HepG2 (cell line): ENCODE measurements around the gene AHNAK. TPM values are rescaled to one million over a fixed set of nuclear protein-coding genes. Genes with fewer than 3 reads are reported as not detected.
A peak's percentile ranks its signal among the peaks of the same experiment; 100 is the strongest.

Experiments
- CBX1 ChIP-seq: IDR thresholded peaks from one replicate; pipeline ENCODE4 v1.6.1; 2016; ENCODE audit warnings: antibody characterized with exemption, low read depth
- CREB3 ChIP-seq: sonication (generic); formaldehyde crosslinking; IDR thresholded peaks from 2 replicates; pipeline ENCODE4 v1.5.0; 2020; ENCODE audit warnings: missing genetic modification reagents
- CREM ChIP-seq, 2 experiments: sonication (generic) in 1 of 2; formaldehyde crosslinking in 1 of 2; IDR thresholded peaks; 2 replicates each; pipeline versions ENCODE4 v1.4.0 to v1.6.1; 2016 to 2020; ENCODE audit warnings: antibody characterized with exemption in 1 of 2, mild to moderate bottlenecking in 1 of 2, missing genetic modification reagents in 1 of 2
- ELF3 ChIP-seq: IDR thresholded peaks from 2 replicates; pipeline ENCODE4 v1.6.1; 2016; ENCODE audit warnings: missing genetic modification reagents, missing compliant biosample characterization
- FOSL1 ChIP-seq: sonication (generic); formaldehyde crosslinking; IDR thresholded peaks from 2 replicates; pipeline ENCODE4 v1.9.0; 2021; ENCODE audit warnings: missing genetic modification reagents, borderline replicate concordance
- GABPB1 ChIP-seq: IDR thresholded peaks from 2 replicates; pipeline ENCODE4 v1.6.1; 2016; ENCODE audit warnings: mild to moderate bottlenecking, missing genetic modification reagents, moderate library complexity, missing compliant biosample characterization
- HNF4A ChIP-seq: sonication (generic); formaldehyde crosslinking; IDR thresholded peaks from 2 replicates; pipeline ENCODE4 v1.4.0; 2020; ENCODE audit warnings: missing genetic modification reagents
- LRRFIP1 ChIP-seq: sonication (generic); formaldehyde crosslinking; conservative IDR thresholded peaks from 2 replicates; pipeline ENCODE4 v1.4.0; 2020; ENCODE audit warnings: missing genetic modification reagents
- MXD4 ChIP-seq: IDR thresholded peaks from 2 replicates; pipeline ENCODE4 v1.6.1; 2016; ENCODE audit warnings: mild to moderate bottlenecking, missing biosample characterization, missing genetic modification reagents
- MXI1 ChIP-seq: IDR thresholded peaks from 3 replicates; pipeline ENCODE4 v1.6.1; 2012; ENCODE audit warnings: low read depth, low read length, inconsistent platforms, borderline replicate concordance
- SMAD3 ChIP-seq: sonication (generic); formaldehyde crosslinking; IDR thresholded peaks from 2 replicates; pipeline ENCODE4 v1.4.0; 2020; ENCODE audit warnings: missing genetic modification reagents
- SOX6 ChIP-seq, 2 experiments: fragments of 450-650 bp in 1 of 2; sonication (generic) in 1 of 2; formaldehyde crosslinking in 1 of 2; IDR thresholded peaks; 2 replicates each; pipeline versions ENCODE4 v1.4.0 to v1.6.1; 2017 to 2020; ENCODE audit warnings: antibody characterized with exemption in 1 of 2, mild to moderate bottlenecking in 1 of 2, missing genetic modification reagents in 1 of 2
- ZFY ChIP-seq: sonication (generic); formaldehyde crosslinking; IDR thresholded peaks from 2 replicates; pipeline ENCODE4 v1.4.0; 2020; ENCODE audit warnings: missing genetic modification reagents
- ZNF331 ChIP-seq: sonication (generic); formaldehyde crosslinking; IDR thresholded peaks from 2 replicates; pipeline ENCODE4 v1.4.0; 2020; ENCODE audit warnings: missing genetic modification reagents
- ZNF460 ChIP-seq: sonication (generic); formaldehyde crosslinking; IDR thresholded peaks from 2 replicates; pipeline ENCODE4 v1.5.1; 2020; ENCODE audit warnings: missing genetic modification reagents, mild to moderate bottlenecking, borderline replicate concordance
- ZNF547 ChIP-seq: sonication (generic); formaldehyde crosslinking; IDR thresholded peaks from 2 replicates; pipeline ENCODE4 v1.5.1; 2020; ENCODE audit warnings: mild to moderate bottlenecking, missing genetic modification reagents
- polyA plus RNA-seq, 8 experiments: library from polyadenylated mRNA; depleted of rRNA in 3 of 8; stranded (reverse) in 7 of 8; unstranded in 1 of 8; fragments of >200 nt; fragmentation: Illumina TruSeq in 4 of 8; extraction: Trizol in 4 of 8; gene quantifications; 2 replicates each; pipeline versions ENCODE4 v1.2.1 to v1.2.3, GENCODE V29; 2011 to 2016; ENCODE audit warnings: low read depth in 4 of 8, missing spikeins in 1 of 8, mixed read lengths in 1 of 8; ENCODE audit not compliant: insufficient read depth in 1 of 8
- total RNA-seq, 5 experiments: library from RNA; depleted of rRNA; stranded (reverse); fragments of >200 nt; fragmentation: Illumina TruSeq; extraction: Trizol; gene quantifications; 2 replicates each; pipeline ENCODE4 v1.2.3, GENCODE V29; 2016; ENCODE audit warnings: low read depth in 1 of 5
- TF ChIP-seq, protein P1 (sequence below): sonication (generic); formaldehyde crosslinking; IDR thresholded peaks from 2 replicates; pipeline ENCODE4 v1.4.0; 2020; ENCODE audit warnings: missing genetic modification reagents, borderline replicate concordance
- TF ChIP-seq, protein P2 (sequence below): IDR thresholded peaks from 2 replicates; pipeline ENCODE4 v1.6.1; 2018; ENCODE audit warnings: missing genetic modification reagents, mild to moderate bottlenecking, missing compliant biosample characterization
- TF ChIP-seq, protein P3 (sequence below): sonication (generic); formaldehyde crosslinking; IDR thresholded peaks from 2 replicates; pipeline ENCODE4 v1.9.0; 2022; ENCODE audit warnings: low read depth, missing genetic modification reagents

AHNAK gene
- total and polyA plus RNA-seq, 2 of the 13 experiments (the other 11 are each of a cell fraction or from before 2014, with no cell fraction given) = 23.4 to 25.0 TPM

- TF ChIP-seq LRRFIP1 (CRISPR knock-in tag) = no peak
- peak; percentile 55; the same call in 1 of the 2 replicates for TF ChIP-seq ZNF547 (CRISPR knock-in tag)
- TF ChIP-seq CBX1 = no peak
- TF ChIP-seq CREM (IDR thresholded peaks at IDR 0.05) = 0 out of 2 replicates have a peak, but pooled peaks have one; percentile 31
- no peak for TF ChIP-seq CREM (CRISPR knock-in tag; IDR thresholded peaks at IDR 0.05)
- peak; percentile 42; the same call in 1 of the 2 replicates for TF ChIP-seq ELF3 (CRISPR knock-in tag)
- TF ChIP-seq ZNF331 = peak; percentile 52; the same call in 1 of the 2 replicates
- TF ChIP-seq, protein P1, sequence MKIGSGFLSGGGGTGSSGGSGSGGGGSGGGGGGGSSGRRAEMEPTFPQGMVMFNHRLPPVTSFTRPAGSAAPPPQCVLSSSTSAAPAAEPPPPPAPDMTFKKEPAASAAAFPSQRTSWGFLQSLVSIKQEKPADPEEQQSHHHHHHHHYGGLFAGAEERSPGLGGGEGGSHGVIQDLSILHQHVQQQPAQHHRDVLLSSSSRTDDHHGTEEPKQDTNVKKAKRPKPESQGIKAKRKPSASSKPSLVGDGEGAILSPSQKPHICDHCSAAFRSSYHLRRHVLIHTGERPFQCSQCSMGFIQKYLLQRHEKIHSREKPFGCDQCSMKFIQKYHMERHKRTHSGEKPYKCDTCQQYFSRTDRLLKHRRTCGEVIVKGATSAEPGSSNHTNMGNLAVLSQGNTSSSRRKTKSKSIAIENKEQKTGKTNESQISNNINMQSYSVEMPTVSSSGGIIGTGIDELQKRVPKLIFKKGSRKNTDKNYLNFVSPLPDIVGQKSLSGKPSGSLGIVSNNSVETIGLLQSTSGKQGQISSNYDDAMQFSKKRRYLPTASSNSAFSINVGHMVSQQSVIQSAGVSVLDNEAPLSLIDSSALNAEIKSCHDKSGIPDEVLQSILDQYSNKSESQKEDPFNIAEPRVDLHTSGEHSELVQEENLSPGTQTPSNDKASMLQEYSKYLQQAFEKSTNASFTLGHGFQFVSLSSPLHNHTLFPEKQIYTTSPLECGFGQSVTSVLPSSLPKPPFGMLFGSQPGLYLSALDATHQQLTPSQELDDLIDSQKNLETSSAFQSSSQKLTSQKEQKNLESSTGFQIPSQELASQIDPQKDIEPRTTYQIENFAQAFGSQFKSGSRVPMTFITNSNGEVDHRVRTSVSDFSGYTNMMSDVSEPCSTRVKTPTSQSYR (CRISPR knock-in tag) = peak; percentile 22; the same call in 1 of the 2 replicates
- TF ChIP-seq MXD4 (CRISPR knock-in tag) = 0 out of 2 replicates have a peak, but pooled peaks have one; percentile 18
- TF ChIP-seq, protein P2, sequence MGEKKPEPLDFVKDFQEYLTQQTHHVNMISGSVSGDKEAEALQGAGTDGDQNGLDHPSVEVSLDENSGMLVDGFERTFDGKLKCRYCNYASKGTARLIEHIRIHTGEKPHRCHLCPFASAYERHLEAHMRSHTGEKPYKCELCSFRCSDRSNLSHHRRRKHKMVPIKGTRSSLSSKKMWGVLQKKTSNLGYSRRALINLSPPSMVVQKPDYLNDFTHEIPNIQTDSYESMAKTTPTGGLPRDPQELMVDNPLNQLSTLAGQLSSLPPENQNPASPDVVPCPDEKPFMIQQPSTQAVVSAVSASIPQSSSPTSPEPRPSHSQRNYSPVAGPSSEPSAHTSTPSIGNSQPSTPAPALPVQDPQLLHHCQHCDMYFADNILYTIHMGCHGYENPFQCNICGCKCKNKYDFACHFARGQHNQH = peak; percentile 47; the same call in 1 of the 2 replicates
- TF ChIP-seq FOSL1 = no peak
- TF ChIP-seq ZNF460 = peak; percentile 17; the same call in 1 of the 2 replicates
- TF ChIP-seq HNF4A (CRISPR knock-in tag) = peak; percentile 78
- no peak for TF ChIP-seq SOX6 (IDR thresholded peaks at IDR 0.05)
- TF ChIP-seq SOX6 (CRISPR knock-in tag; IDR thresholded peaks at IDR 0.05) = peak; percentile 54
- TF ChIP-seq, protein P3, sequence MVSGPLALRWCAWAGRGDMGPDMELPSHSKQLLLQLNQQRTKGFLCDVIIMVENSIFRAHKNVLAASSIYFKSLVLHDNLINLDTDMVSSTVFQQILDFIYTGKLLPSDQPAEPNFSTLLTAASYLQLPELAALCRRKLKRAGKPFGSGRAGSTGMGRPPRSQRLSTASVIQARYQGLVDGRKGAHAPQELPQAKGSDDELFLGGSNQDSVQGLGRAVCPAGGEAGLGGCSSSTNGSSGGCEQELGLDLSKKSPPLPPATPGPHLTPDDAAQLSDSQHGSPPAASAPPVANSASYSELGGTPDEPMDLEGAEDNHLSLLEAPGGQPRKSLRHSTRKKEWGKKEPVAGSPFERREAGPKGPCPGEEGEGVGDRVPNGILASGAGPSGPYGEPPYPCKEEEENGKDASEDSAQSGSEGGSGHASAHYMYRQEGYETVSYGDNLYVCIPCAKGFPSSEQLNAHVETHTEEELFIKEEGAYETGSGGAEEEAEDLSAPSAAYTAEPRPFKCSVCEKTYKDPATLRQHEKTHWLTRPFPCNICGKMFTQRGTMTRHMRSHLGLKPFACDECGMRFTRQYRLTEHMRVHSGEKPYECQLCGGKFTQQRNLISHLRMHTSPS (CRISPR knock-in tag) = peak; percentile 82
- no peak for TF ChIP-seq GABPB1 (CRISPR knock-in tag)
- 0 out of 3 replicates have a peak, but pooled peaks have one; percentile 14 for TF ChIP-seq MXI1
- TF ChIP-seq ZFY (CRISPR knock-in tag) = 0 out of 2 replicates have a peak, but pooled peaks have one; percentile 22
- no peak for TF ChIP-seq CREB3 (CRISPR knock-in tag)
- no peak for TF ChIP-seq SMAD3 (CRISPR knock-in tag)
Observed at GRCh38 chr11:62497132-62497801, 49.3 kb downstream of the AHNAK start (continued).
